NCI-H1105 (cell line): ENCODE data around the gene LRG1.

ENCODE experiments used
- DNase-seq: peaks from one replicate; lab custom pipeline; 2025; lab: John Stamatoyannopoulos, UW

LRG1 gene

DNA sequence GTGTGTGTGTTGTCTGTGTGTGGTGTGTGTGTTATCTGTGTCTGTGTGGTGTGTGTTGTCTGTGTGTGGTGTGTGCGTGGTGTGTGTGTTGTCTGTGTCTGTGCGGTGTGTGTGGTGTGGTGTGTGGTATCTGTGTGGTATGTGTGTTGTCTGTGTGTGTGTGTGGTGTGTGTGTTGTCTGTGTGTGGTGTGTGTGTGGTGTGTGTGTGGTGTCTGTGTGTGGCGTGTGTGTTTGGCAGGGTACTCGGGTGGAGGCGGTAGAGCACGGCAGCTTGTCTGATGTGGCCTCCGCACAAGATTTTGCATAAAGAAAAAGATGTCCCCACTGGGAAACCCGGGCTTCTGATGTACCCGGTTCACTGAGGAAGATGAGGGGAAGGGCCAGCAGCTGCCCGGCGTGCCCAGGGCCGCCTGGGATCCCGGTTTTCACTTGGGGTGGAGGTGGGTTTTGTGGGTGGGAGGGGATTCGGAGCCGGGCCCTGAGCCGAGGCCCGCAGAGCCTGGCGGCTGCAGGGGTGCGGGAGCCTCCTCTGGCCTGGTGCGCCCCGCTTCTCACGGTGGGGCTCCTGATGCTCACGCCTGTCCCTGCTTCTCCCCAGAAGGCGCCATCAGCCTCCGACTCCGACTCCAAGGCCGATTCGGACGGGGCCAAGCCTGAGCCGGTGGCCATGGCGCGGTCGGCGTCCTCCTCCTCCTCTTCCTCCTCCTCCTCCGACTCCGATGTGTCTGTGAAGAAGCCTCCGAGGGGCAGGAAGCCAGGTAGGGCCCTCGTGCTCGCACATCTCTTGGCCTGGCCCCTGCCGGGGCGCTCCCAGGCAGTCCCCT is 46.5 kb downstream of the LRG1 start:
- DNase-seq: no peak

DNA sequence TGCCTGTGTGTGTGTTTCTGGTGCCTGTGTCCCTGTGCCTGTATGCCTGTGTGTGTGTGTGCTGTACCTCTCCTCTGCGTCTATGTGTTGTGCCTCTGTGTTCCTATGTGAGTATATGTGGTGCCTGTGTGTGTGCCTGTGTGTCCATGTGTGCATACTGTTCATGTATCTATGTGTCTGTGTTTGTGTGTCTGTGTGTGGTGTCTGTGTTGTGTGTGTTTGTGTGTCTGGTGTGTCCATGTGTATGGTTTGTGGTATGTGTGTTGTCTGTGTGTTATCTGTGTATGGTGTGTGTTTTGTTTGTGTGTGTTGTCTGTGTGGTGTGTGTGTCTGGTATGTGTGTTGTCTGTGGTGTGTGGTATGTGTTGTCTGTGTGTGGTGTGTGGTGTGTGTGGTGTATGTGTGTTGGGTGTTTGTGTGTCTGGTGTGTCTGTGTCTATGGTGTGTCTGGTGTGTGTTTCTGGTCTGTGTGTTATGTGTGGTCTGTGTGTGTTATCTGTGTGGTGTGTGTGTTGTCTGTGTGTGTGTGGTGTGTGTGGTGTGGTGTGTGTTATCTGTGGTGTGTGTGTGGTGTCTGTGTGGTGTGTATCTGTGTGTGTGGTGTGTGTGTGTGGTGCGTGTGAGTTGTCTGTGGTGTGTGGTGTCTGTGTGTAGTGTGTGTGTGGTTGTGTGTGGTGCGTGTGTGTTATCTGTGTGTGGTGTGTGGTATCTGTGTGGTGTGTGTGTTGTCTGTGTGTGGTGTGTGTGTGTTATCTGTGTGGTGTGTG is 47.3 kb downstream of the LRG1 start:
- DNase-seq: no peak

DNA sequence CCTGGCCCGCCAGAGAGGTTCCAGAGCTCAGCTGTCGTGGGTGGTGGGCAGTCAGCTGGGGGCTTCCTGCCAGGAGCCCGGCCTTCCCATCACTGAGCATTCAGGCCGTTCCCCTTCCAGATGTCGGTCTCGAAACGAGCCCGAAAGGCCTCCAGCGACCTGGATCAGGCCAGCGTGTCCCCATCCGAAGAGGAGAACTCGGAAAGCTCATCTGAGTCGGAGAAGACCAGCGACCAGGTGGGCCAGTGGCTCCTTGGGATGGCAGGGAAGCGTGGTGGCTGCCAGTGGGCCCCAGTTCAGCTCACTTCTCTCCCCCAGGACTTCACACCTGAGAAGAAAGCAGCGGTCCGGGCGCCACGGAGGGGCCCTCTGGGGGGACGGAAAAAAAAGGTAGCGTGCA is 48.4 kb downstream of the LRG1 start:
- no peak for DNase-seq

DNA sequence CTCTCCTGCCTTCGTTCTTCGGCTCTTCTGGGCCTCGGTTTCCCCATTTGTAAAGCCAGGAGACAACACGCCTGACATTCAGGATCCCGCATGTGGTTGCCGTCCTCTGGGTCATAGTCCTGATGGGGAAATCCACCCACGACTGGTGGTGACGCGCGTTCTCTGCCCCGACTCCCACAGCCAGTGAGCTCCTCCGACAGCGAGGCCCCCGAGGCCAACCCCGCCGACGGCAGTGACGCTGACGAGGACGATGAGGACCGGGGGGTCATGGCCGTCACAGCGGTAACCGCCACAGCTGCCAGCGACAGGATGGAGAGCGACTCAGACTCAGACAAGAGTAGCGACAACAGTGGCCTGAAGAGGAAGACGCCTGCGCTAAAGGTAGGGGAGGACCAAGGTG is 51.3 kb downstream of the LRG1 start:
- no peak for DNase-seq

GRCh38 chr19:4487572-4487971 is 52.3 kb downstream of the LRG1 start:
- DNase-seq: no peak
